ENCODE results near the gene NRAP.
"Not testable (repeated sequence)": the region's sequence is repeated elsewhere in the genome, so short reads cannot be mapped to it uniquely, and the experiment has no call there.

The NRAP gene

DNA sequence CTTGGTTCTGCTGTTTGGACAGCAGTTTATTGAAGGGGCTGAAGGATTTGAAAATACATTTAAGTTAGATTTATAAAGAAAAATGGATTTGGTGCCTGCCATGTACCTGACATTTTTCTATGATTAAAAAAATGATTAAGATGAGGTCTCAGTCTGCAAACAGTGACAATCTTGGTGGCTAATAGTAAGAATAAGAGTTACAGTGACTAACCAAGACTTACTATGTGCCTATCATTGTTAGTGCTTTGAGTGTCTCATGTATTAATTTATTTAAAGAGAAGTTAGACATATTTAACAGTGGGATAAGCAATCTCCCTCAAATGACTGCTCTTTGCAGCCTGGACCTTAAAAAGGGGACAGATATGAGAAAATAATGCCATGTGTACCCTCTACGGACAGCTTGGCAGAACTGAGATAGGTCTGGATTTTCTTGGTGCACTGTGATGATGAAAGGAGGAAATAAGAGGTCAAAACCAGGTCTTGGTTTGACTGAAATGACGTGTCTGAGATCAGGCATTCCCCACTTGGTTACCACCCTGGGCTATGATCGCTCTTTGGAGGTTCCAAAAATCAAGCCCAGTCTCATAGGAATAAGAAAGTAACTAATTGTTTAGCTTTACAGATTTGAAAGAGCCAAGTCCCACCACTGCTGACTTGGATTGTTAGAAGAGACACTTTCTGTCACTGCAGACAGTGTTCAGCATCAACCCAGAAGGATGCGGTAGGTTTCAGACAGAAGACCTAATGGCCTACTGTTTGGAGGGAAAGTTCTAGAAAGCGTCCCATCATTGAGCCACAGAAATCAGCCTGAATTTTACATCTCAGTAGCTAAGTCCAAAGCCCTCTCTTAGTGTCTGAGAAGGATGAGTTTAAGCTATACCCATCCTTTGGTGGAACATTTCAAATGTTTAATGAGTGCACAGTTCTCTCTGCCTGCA lies 18.0 kb upstream of the NRAP start:
- DNase-seq (ENCODE audit: low read depth), result no peak

GRCh38 chr10:113680190-113681111 lies 16.6 kb upstream of the NRAP start:
- DNase-seq (ENCODE audit: low read depth), result peak; percentile 30

DNA sequence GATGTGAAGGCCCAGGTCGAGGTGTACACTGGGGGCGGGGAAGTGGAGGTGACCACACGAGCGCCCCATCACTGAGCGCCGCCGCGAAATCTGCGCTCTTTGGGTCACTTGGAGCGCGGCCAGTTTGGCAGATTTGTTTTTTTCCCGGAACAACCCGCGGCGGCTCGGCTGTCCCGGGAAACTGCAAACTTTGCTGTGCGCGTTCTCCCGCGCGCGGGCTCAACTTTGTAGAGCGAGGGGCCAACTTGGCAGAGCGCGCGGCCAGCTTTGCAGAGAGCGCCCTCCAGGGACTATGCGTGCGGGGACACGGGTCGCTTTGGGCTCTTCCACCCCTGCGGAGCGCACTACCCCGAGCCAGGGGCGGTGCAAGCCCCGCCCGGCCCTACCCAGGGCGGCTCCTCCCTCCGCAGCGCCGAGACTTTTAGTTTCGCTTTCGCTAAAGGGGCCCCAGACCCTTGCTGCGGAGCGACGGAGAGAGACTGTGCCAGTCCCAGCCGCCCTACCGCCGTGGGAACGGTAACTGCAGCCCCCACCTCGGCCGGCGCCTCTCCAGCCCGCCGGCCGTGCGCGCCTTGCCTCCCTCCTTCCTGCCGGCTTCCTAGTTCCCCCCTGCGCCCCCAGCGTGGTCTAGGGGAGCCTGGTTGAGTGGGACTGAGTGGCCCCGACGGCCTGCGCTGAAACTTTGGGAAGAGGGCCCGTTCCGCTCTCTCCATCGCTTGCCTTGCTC lies 15.8 kb upstream of the NRAP start, which contains the start of gene CASP7:
TSS of gene CASP7 (plus strand) at position 450 of the 727 bp plus-strand sequence. CDS start 17,582 bp downstream, outside the sequence.
- peak; percentile 75 for DNase-seq (ENCODE audit: low read depth)

- DNase-seq (ENCODE audit: low read depth), result no peak
Measured at GRCh38 chr10:113666682-113667252, 2.9 kb upstream of the NRAP start.

GRCh38 chr10:113665806-113666354 lies 2.0 kb upstream of the NRAP start:
- no peak for DNase-seq (ENCODE audit: low read depth)

GRCh38 chr10:113665352-113665751 lies 1.5 kb upstream of the NRAP start:
- DNase-seq (ENCODE audit: low read depth), result no peak

DNA sequence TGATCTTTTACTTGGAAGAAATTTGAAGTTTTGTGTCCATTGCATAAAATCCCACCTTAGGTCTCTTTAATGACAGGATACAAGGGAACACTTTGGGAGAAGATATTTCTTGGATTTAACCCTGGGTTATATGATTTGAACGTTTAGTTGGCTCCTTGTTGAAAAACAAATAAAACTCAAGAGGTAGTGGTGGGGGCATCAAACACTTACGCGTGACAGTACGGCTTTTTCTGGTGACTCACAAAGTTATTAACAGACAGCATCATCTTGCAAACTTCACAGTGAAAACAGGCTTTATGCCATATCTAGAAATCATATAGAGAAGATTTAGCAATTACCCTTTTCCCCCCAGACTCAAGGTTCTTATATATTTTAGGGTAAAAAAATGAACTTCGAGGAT lies 699 bp downstream of the NRAP start:
- no peak for DNase-seq (ENCODE audit: low read depth)

GRCh38 chr10:113661332-113661731 lies 2.5 kb downstream of the NRAP start:
- no peak for DNase-seq (ENCODE audit: low read depth)

GRCh38 chr10:113657544-113657943 lies 6.3 kb downstream of the NRAP start:
- DNase-seq (ENCODE audit: low read depth), result no peak

DNA sequence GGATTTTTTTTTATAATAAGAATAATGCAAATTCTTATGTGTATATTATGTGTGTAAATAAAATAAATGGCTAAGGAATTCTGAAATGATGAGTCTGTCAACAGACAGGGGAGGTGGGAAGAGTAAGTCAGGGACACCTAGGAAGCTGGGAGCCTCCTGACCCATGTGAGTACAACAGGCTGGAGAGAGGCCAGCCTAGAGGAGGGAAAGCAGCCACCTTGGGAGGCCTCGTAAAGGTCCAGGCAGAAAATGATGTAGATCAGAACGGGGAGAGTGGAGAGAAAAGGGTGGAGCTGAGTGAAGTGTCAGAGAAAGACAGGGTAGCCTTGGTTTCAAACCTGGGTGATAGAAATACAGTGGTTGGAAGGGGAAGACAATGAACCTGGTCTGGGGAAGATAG lies 6.9 kb downstream of the NRAP start:
- DNase-seq (ENCODE audit: low read depth), result no peak

DNA sequence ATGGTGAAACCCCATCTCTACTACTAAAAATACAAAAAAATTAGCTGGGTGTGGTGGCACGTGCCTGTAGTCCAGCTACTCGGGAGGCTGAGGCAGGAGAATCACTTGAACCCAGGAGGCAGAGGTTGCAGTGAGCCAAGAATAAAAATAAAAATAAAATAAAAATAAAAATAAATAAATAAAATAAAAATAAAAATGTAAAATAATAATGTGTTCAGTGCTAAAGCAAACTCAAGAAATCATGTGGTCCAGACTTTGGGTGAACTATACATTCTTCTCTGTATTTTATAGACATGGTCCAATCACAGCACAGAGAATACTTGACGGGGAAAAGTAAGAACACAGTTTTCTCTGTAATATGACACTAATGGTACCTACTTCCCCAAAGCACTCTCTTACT lies 11.4 kb downstream of the NRAP start:
- DNase-seq (ENCODE audit: low read depth), result not testable (repeated sequence)

GRCh38 chr10:113651898-113652297 lies 11.9 kb downstream of the NRAP start:
- DNase-seq (ENCODE audit: low read depth), result no peak

DNA sequence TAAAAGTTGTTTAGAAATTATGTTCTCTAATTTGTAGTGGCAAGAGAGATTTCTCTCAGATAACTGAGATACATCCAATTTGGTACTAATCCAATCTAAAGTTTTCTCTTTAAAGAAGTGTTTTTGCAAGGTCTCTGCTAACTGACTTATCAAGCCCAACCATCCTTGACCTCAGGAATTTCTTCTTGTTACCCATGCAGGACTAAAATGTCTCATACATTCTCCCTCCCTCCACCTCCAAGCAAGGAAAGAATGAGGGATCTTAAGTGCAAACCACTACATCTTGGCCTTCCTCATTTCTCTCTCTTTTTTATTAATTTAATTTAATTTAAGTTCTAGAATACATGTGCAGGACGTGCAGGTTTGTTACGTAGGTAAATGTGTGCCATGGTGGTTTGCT lies 12.8 kb downstream of the NRAP start:
- no peak for DNase-seq (ENCODE audit: low read depth)

GRCh38 chr10:113650172-113650571 lies 13.7 kb downstream of the NRAP start:
- DNase-seq (ENCODE audit: low read depth), result no peak

DNA sequence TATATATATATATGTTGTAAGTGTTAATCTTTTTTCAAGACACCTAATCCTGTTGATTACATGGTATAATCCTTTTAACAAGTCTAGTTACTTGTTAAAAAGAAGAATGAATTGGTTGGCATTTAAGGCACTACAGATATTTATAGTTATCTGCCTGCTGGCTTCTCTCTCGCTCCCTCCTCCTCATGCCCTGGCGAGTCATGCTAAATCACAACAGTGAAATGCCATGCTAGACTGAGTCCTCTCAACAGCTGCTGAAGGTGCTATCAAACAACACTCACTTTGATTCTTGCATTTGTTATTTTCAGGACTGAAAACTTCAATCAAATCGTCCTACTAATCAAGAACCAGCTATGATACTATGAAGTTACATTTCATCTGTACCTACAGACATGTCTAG lies 15.4 kb downstream of the NRAP start:
- DNase-seq (ENCODE audit: low read depth), result no peak

DNA sequence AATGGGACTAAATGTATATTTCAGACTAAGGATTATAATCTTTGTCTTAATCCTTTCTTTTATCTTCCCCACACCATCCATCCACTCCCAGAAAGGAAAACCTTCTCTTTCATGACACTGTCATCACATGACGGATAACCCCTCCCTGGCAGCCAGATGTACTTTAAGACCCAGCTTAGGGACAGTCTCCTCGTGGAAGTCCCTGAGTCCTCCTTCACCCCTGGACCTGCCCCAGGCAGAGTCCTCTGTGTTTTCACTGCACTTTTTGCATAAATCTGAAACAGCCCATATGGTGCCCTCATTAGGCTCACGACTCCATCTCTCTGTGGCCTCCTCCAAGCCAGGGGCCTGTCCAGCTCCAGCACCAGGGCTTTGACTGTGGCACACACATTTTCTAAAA lies 16.0 kb downstream of the NRAP start:
- no peak for DNase-seq (ENCODE audit: low read depth)

- DNase-seq (ENCODE audit: low read depth), result no peak
Measured at GRCh38 chr10:113646336-113647201, 17.3 kb downstream of the NRAP start.

- no peak for DNase-seq (ENCODE audit: low read depth)
Measured at GRCh38 chr10:113644185-113645120, 19.4 kb downstream of the NRAP start.

GRCh38 chr10:113643183-113643582 lies 20.7 kb downstream of the NRAP start:
- no peak for DNase-seq (ENCODE audit: low read depth)
